NCI-H524 treated with DMSO at 0.1 percent for 48 hours (cell line): Measurements from ENCODE around the gene FAM156B.
"Not testable (repeated sequence)": the region's sequence is repeated elsewhere in the genome, so short reads cannot be mapped to it uniquely, and the experiment has no call there.

Experiments
- DNase-seq: peaks from one replicate; lab custom pipeline; 2025; lab: John Stamatoyannopoulos, UW

FAM156B gene, protein sequence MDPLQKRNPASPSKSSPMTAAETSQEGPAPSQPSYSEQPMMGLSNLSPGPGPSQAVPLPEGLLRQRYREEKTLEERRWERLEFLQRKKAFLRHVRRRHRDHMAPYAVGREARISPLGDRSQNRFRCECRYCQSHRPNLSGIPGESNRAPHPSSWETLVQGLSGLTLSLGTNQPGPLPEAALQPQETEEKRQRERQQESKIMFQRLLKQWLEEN

DNA sequence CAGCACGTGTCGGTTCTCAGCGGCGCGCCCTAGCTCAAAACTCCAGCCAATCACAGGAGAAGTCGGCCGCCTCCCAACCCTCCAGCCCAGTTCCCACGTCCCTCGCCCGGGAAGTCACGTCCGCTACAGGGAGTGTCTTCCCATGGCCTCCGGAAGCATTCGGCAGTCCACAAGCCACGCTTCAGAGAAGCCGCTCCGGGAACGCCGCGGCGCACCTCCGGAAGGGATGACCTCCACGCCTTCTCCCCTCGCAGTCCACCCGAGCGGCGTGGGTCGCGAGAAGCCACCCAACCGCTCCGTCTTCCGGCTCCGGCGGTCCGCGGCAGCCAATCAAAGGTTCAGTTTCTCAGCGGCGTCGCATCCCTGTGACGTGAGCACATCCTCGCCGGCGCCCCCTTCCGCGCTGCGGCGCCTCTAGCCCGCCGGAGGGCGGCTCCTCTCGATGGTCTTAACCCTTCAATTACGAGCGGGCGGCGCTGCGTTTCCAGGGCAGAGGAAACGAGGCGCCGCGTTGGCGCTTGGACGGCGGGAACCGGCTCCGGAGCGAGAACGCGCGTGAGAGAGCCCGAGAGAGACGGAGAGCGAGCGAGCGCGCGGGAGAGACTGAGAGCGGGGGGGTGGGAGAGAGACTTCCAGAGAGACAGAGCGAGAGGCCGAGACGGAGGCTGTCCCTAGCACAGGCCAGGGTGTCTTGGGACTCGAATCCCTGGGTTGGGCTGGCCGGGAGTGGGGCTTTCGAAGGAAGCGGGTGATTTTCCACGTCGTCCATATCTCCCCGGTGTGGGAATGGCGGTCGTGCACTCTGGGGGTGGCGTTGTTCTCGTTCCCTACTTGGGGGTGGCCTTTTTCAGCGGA lies at the start of gene FAM156B:
TSS of gene FAM156B (plus strand) at position 476 of the 855 bp plus-strand sequence. CDS start 9,896 bp downstream, outside the sequence.
- DNase-seq, result not testable (repeated sequence)

DNA sequence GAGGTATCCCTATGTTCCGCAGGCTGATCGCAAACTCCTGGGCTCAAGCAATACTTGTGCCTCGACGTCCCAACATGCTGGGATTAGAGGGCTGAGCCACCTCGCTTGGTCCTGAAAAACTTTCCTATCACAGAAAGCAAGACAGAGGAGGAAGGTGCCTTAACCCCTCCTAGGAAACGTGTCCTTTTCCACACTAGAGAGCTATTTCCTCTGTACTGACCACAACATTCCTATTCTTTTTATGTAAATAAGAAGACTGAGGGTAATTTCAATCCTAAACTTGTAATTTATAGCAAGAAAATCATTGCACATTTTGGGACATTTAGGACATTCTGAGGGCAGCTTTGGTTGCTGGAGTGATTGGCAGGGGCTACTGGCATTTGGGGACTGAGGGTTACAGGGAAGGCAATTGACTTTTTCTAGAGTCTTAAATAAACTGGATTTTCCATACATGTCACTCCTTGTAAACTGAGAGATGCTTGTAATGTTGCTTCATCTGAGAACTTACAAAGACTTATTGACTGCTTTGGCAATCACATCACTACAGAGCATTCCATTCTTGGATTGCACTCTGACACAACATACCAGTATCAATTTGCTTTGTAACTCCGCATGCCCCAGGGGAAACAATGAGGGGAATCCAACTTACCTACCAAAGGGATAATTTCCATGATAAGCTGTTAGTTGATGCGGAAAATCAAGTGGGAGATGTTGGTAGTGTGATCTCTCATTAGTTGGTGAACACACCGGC lies 44.8 kb upstream of the FAM156B start:
- DNase-seq, result no peak

DNA sequence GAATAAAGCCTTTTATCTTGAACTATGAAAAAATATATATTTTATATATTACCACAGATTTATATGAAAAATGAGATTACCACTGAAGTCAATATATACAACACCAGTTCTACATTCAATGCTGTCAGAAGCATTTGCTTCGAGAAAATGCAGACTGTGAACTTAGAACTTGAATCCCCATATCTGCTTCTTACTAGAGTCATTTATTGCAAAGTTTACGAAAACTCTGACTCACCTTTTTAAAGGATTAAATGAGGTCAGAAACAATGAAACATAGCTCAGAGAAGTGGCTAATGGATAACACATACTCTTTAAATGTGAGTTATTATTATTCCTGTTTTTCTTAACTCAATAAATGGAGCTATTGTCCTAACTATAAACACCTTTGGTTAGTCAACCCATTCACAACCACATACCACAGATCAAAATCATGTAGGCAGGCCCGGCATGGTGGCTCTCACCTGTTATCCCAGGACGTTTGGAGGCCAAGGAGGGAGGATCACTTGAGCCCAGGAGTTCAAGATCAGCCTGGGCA lies 40.1 kb upstream of the FAM156B start:
- DNase-seq, result not testable (repeated sequence)

DNA sequence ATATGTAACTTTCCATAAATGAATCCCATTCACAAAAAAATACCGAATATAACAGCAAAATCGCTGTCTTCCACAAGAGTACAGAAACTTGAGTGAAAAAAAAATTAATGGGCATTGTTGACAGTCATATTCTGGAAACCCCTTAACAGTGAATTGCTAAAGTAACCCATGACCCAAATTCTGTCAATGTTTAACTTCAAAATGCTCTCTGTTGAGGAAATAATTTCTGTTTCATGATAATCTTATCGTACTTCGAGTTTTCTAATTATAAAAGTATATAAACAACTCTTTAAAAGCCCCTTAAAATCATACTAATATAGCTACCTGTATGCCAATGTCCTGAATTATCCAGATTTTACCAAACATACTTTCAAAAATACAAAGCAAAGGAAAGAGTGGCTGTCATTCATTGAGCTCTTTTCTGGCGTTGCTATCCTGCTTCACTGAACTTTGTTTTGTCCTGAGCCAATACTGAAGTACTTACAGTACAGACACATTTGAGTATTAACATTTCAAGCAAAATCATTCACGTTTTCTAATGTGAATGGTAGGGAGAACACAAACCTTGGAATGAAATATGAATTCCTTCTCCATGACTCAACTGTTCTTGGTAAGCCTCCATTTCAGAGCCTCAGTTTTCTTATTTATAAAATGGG lies 31.7 kb upstream of the FAM156B start:
- no peak for DNase-seq

- DNase-seq, result no peak
Observed at GRCh38 chrX:52867610-52868348, 29.4 kb upstream of the FAM156B start, which contains the start of gene XAGE3. Gene XAGE3 (minus strand): TSS chrX:52868083. CDS start chrX:52867133, 950 bp downstream.

DNA sequence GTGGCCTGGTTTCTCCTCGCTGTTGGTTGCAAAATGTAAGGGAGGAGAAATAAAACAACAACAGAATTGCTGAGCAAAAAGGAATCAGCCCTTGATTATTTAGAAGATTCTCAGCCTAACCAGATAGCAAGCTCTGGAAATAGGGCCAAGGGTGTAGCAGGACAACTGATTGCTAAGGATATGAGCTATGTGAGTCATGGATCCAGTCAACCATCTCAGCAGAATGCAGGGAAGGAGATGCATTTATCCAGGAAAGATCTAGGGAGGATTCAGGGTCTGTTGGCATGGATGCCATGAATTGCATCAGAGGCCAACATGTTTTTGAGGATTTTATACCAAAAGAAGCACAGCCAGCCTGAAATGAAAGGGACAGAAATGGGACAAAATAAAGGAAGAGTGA lies 27.1 kb upstream of the FAM156B start:
- DNase-seq, result no peak

DNA sequence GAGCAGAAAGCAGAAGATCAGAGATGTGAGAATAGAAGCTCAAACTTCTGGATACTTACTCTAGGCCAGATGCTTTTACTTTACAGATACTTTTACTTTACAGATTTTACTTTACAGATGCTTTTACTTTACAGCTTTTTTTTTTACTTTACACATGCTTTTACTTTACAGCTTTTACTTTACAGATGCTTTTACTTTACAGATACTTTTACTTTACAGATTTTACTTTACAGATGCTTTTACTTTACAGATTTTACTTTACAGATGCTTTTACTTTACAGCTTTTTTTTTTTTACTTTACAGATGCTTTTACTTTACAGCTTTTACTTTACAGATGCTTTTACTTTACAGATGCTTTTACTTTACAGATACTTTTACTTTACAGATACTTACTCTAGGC lies 23.3 kb upstream of the FAM156B start:
- DNase-seq, result not testable (repeated sequence)

GRCh38 chrX:52874661-52875060 lies 22.5 kb upstream of the FAM156B start:
- no peak for DNase-seq

- not testable (repeated sequence) for DNase-seq
Observed at GRCh38 chrX:52875436-52875835, 21.7 kb upstream of the FAM156B start.

DNA sequence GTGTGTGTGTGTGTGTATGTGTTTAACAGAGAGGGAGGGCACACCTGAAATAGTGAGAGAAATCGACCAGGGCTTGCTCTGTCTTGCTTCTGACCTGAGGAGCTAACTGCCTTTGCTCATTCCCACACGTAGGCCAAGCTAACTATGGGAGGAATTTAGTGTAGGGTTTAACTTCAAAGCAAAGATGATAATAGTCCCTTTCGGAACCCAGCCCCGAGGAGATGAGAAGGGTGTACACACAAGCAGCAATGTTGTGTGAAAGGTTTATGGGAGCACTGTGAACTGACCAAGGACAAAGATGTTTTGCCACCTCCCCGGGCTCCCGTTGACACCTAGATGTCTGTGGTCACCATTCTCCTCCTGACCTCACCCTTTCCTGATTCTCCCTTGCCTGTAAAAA lies 20.7 kb upstream of the FAM156B start:
- not testable (repeated sequence) for DNase-seq

- DNase-seq, result not testable (repeated sequence)
Observed at GRCh38 chrX:52887459-52887858, 9.7 kb upstream of the FAM156B start.

GRCh38 chrX:52888090-52888489 lies 9.0 kb upstream of the FAM156B start:
- not testable (repeated sequence) for DNase-seq

DNA sequence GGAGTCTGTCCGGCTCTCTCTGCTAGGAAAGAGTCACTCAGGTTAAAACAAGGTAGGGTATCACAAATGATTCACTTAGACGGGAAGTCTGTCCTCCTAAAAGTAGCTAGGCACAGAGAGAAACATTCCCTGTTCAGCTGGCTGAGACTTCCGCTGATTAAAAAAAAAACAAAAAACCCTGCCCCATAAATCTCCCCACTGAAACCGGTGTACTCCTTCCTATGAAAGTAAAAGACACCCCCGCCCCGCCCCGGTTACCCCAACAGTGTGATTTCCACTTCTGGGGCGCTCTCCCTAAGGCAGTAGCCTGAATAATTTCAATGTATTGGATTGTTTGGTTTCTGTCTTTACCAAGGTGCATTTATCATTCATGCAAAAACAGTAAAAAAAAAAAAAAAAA lies 692 bp upstream of the FAM156B start:
- DNase-seq, result not testable (repeated sequence)

DNA sequence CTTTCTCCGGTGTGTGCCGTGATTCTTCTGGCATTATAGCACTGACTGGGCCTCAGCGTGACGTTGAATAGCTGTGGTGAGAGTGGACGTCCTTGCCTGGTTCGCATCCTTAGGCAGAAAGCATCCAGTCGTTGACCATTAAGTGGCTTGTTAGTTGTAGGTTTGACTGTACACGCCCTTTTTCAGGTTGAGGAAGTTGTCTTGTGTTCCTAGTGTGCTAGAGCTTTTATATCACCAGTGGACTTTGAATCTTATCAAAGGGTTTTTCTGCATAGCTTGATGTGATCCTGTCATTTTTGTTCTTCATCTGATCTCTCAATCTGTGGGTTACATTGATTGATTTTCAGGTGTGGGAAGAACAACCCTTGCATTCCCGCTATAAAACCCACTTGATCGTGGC lies 8.4 kb downstream of the FAM156B start:
- DNase-seq, result not testable (repeated sequence)

DNA sequence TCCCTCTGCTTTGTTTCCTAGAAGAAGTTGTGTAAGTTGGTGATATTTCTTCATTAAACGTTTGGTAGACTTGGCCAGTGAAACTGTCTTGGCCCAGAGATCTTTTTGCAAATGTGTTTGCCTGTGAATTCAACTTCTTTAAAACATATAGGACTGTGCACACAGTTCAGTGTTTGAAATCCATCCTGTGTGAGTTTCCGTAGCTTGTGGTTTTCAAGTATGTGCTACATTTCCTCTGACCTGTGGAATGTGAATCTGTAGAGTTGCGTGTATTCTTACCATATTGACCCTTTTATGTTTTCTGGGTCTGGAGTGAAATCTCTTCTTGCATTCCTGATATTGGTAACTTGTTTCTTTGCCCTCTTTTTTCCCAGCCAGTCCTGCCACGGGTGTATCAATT lies 8.9 kb downstream of the FAM156B start:
- not testable (repeated sequence) for DNase-seq

GRCh38 chrX:52907137-52907536 lies 10.0 kb downstream of the FAM156B start:
- DNase-seq, result not testable (repeated sequence)

- not testable (repeated sequence) for DNase-seq
Observed at GRCh38 chrX:52907900-52908299, 10.8 kb downstream of the FAM156B start.

DNA sequence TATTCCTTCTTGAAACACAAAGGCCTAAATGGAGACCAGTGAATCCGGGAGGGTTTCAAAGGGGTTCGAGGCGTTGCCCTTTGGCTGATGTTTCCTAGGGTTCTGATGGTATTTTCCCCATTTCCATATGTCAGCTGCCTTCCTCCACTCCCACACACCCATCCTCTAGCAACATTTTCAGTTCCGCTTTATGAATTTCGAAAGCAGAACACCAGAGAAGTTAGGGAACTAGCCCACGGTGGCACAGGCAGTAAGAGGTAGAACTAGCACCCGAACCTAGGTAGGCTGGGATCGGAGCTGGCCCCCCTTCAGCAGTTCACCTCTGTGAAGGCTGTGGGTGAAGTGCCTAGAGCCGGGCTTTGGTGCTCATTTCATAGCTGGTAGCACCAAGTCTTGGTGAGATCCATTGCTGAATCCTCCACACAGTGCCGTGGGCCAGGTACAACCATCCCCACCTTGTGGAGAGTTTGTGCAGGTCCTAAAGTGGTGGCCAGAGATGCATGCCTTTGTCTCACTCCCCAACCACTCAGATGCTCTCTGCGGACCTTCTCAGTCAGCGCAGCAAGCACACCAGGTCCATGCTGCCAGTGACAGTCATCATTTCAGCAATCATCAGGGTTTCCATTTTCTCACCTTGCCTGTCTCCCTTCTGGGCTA lies 12.3 kb downstream of the FAM156B start:
- not testable (repeated sequence) for DNase-seq

GRCh38 chrX:52913681-52914080 lies 16.6 kb downstream of the FAM156B start:
- DNase-seq, result not testable (repeated sequence)

- DNase-seq, result not testable (repeated sequence)
Observed at GRCh38 chrX:52914704-52915103, 17.6 kb downstream of the FAM156B start.
